Glomerular visceral epithelial cell (primary cell): ENCODE results near the gene BCAR3.

Experiments
- DNase-seq: peaks from one replicate; pipeline ENCODE4 v3.0.0-alpha.2; 2016; ENCODE audit errors: extremely low spot score

The BCAR3 gene

GRCh38 chr1:93681101-93681988 is at the start of gene BCAR3:
Gene BCAR3 (minus strand): TSS chr1:93681837. CDS start chr1:93674930, 6,907 bp downstream.
- peak; percentile 89 for DNase-seq

- no peak for DNase-seq
Measured at GRCh38 chr1:93730621-93731020, 49.0 kb upstream of the BCAR3 start.

GRCh38 chr1:93729906-93730305 is 48.3 kb upstream of the BCAR3 start:
- DNase-seq: no peak

- DNase-seq: no peak
Measured at GRCh38 chr1:93729502-93729901, 47.9 kb upstream of the BCAR3 start.

- DNase-seq: no peak
Measured at GRCh38 chr1:93728480-93729131, 47.0 kb upstream of the BCAR3 start.

GRCh38 chr1:93723733-93724270 is 42.2 kb upstream of the BCAR3 start:
- DNase-seq: no peak

GRCh38 chr1:93723110-93723509 is 41.5 kb upstream of the BCAR3 start:
- no peak for DNase-seq

- no peak for DNase-seq
Measured at GRCh38 chr1:93722081-93723031, 40.7 kb upstream of the BCAR3 start.

GRCh38 chr1:93720956-93721626 is 39.5 kb upstream of the BCAR3 start:
- no peak for DNase-seq

GRCh38 chr1:93717640-93718039 is 36.0 kb upstream of the BCAR3 start:
- DNase-seq: no peak

GRCh38 chr1:93716941-93717368 is 35.3 kb upstream of the BCAR3 start:
- peak; percentile 43 for DNase-seq

- DNase-seq: no peak
Measured at GRCh38 chr1:93716163-93716562, 34.5 kb upstream of the BCAR3 start.

GRCh38 chr1:93715529-93716126 is 34.0 kb upstream of the BCAR3 start:
- no peak for DNase-seq

- DNase-seq: no peak
Measured at GRCh38 chr1:93714356-93714755, 32.7 kb upstream of the BCAR3 start.

- no peak for DNase-seq
Measured at GRCh38 chr1:93713341-93713740, 31.7 kb upstream of the BCAR3 start.

GRCh38 chr1:93712741-93713140 is 31.1 kb upstream of the BCAR3 start:
- DNase-seq: no peak

GRCh38 chr1:93710499-93711453 is 29.1 kb upstream of the BCAR3 start:
- DNase-seq: no peak

- DNase-seq: peak; percentile 12
Measured at GRCh38 chr1:93708734-93709481, 27.3 kb upstream of the BCAR3 start.

- DNase-seq: no peak
Measured at GRCh38 chr1:93707956-93708355, 26.3 kb upstream of the BCAR3 start.
